SU-DHL-6 (cell line): ENCODE data around the gene ZCCHC24.

Experiments used
- H2AFZ ChIP-seq: fragments of 200-600 bp; sonication (generic); 2 replicates; pipeline ENCODE4 v1.6.1; 2014; ENCODE audit warnings: low read depth, mild to moderate bottlenecking, moderate library complexity, mixed read lengths, antibody characterized with exemption, low read length; ENCODE audit not compliant: severe bottlenecking
- H3F3A ChIP-seq: fragments of 200-600 bp; shearing (Covaris generic); 2 replicates; pipeline ENCODE4 v1.6.0; 2016; ENCODE audit warnings: antibody characterized with exemption, mild to moderate bottlenecking; ENCODE audit not compliant: insufficient read depth
- H3K27ac ChIP-seq: fragments of 200-600 bp; sonication (generic); 2 replicates; pipeline ENCODE4 v1.5.1; 2016; ENCODE audit warnings: low read depth, mild to moderate bottlenecking, low read length, moderate library complexity, mixed read lengths
- H3K27me3 ChIP-seq: fragments of 200-600 bp; sonication (generic), shearing (Covaris generic); 2 replicates; pipeline ENCODE4 v1.6.0; 2014; ENCODE audit warnings: mild to moderate bottlenecking, low read length
- H3K36me3 ChIP-seq: fragments of 200-600 bp; sonication (generic); 2 replicates; pipeline ENCODE4 v1.6.1; 2014; ENCODE audit warnings: mild to moderate bottlenecking, low read length, mixed read lengths
- H3K4me2 ChIP-seq: fragments of 300-600, 200-600 bp; shearing (Covaris generic), sonication (generic); 2 replicates; pipeline ENCODE4 v1.6.0; 2014; ENCODE audit warnings: low read length, low read depth, mild to moderate bottlenecking; ENCODE audit not compliant: poor library complexity, severe bottlenecking
- H3K4me3 ChIP-seq: fragments of 200-600 bp; sonication (generic); 2 replicates; pipeline ENCODE4 v1.5.1; 2014; ENCODE audit warnings: antibody characterized with exemption, low read length, mild to moderate bottlenecking, mixed read lengths; ENCODE audit not compliant: insufficient read depth, poor library complexity, severe bottlenecking
- H3K79me2 ChIP-seq: fragments of 200-600 bp; sonication (generic); 2 replicates; pipeline ENCODE4 v1.6.1; 2014; ENCODE audit warnings: mild to moderate bottlenecking, low read length, moderate library complexity; ENCODE audit not compliant: insufficient read depth
- H3K9ac ChIP-seq: fragments of 200-600 bp; sonication (generic); 2 replicates; pipeline ENCODE4 v1.7.0; 2014; ENCODE audit warnings: mild to moderate bottlenecking, low read length
- H3K9me2 ChIP-seq: fragments of 200-600 bp; sonication (generic); replicated peaks from 2 replicates; pipeline ENCODE4 v1.6.1; 2014; ENCODE audit warnings: low read length; ENCODE audit not compliant: insufficient read depth
- H3K9me3 ChIP-seq: fragments of 200-600 bp; sonication (generic); 2 replicates; pipeline ENCODE4 v1.6.1; 2014; ENCODE audit warnings: low read length, mixed read lengths; ENCODE audit not compliant: insufficient read depth
- H4K20me1 ChIP-seq: fragments of 200-600 bp; sonication (generic); 2 replicates; pipeline ENCODE4 v1.6.1; 2014; ENCODE audit warnings: low read depth, mild to moderate bottlenecking, antibody characterized with exemption, low read length, moderate library complexity, mixed read lengths
- CTCF ChIP-seq: fragments of 200-600 bp; sonication (generic); IDR thresholded peaks from one replicate; pipeline ENCODE4 v1.5.1; 2017; ENCODE audit warnings: antibody characterized with exemption, mild to moderate bottlenecking, low read length, moderate library complexity; ENCODE audit not compliant: insufficient read depth, poor library complexity, severe bottlenecking
- EZH2phosphoT487 ChIP-seq: fragments of 200-600 bp; sonication (generic), shearing (Covaris generic); conservative IDR thresholded peaks from 2 replicates; pipeline ENCODE4 v1.6.1; 2018; ENCODE audit warnings: mild to moderate bottlenecking, antibody characterized with exemption, low read length, moderate library complexity, mixed read lengths

The ZCCHC24 gene

GRCh38 chr10:79463578-79464496 is 18.4 kb upstream of the ZCCHC24 start:
- H3F3A ChIP-seq: no peaks in the 10 kb centered on the region
- H3K27me3 ChIP-seq: no peaks in the 10 kb centered on the region
- H3K9me3 ChIP-seq: no peaks in the 10 kb centered on the region
- H3K4me3 ChIP-seq: no peak overlapping the region
- no peak overlapping the region for H3K4me2 ChIP-seq
- TF ChIP-seq CTCF (no peak), EZH2phosphoT487 (no peak)
- no peak overlapping the region for H3K9ac ChIP-seq
- no peaks in the 10 kb centered on the region for H3K79me2 ChIP-seq
- no peaks in the 10 kb centered on the region for H3K9me2 ChIP-seq
- no peak overlapping the region for H3K27ac ChIP-seq
- H4K20me1 ChIP-seq: no peaks in the 10 kb centered on the region
- H2AFZ ChIP-seq: no peak overlapping the region
- no peaks in the 10 kb centered on the region for H3K36me3 ChIP-seq

GRCh38 chr10:79460687-79461086 is 15.3 kb upstream of the ZCCHC24 start:
- H4K20me1 ChIP-seq: no peaks in the 10 kb centered on the region
- no peaks in the 10 kb centered on the region for H3K9me2 ChIP-seq
- no peaks in the 10 kb centered on the region for H3F3A ChIP-seq
- no peaks in the 10 kb centered on the region for H3K9me3 ChIP-seq
- H3K27ac ChIP-seq: no peak overlapping the region
- H3K36me3 ChIP-seq: no peaks in the 10 kb centered on the region
- no peak overlapping the region for H3K4me3 ChIP-seq
- TF ChIP-seq CTCF (no peak), EZH2phosphoT487 (no peak)
- H2AFZ ChIP-seq: no peak overlapping the region
- H3K27me3 ChIP-seq: no peaks in the 10 kb centered on the region
- no peak overlapping the region for H3K9ac ChIP-seq
- no peaks in the 10 kb centered on the region for H3K79me2 ChIP-seq
- H3K4me2 ChIP-seq: no peak overlapping the region

- Histone ChIP-seq H3K9me2 (no peaks in the 10 kb centered on the region), H3K79me2 (no peaks in the 10 kb centered on the region), H2AFZ (no peak overlapping the region), H3F3A (no peaks in the 10 kb centered on the region), H3K27me3 (no peaks in the 10 kb centered on the region), H3K9me3 (no peaks in the 10 kb centered on the region), H3K4me2 (no peak overlapping the region), H3K36me3 (no peaks in the 10 kb centered on the region), H3K4me3 (no peak overlapping the region), H4K20me1 (no peaks in the 10 kb centered on the region), H3K27ac (no peak overlapping the region), H3K9ac (no peak overlapping the region)
- no peak for TF ChIP-seq CTCF
- TF ChIP-seq EZH2phosphoT487: no peak
Measured at GRCh38 chr10:79459243-79459642, 13.8 kb upstream of the ZCCHC24 start.
